CD4-positive, alpha-beta T cell treated with Interleukin-15 for 4 hours (primary cell): ENCODE results near the gene ERRFI1.
"Not testable (repeated sequence)": the region's sequence is repeated elsewhere in the genome, so short reads cannot be mapped to it uniquely, and the experiment has no call there.

ENCODE experiments used
- DNase-seq: peaks from one replicate; pipeline ENCODE4 v3.0.0-alpha.2; 2020; ENCODE audit warnings: low spot score

The ERRFI1 gene

GRCh38 chr1:8026153-8026975, at the start of gene ERRFI1:
ERRFI1 (minus strand) TSS chr1:8026309; CDS start chr1:8015619, 10,690 bp downstream.
- peak; percentile 92 for DNase-seq

- DNase-seq = no peak
Measured at GRCh38 chr1:8075511-8076051, 49.5 kb upstream of the ERRFI1 start.

DNA sequence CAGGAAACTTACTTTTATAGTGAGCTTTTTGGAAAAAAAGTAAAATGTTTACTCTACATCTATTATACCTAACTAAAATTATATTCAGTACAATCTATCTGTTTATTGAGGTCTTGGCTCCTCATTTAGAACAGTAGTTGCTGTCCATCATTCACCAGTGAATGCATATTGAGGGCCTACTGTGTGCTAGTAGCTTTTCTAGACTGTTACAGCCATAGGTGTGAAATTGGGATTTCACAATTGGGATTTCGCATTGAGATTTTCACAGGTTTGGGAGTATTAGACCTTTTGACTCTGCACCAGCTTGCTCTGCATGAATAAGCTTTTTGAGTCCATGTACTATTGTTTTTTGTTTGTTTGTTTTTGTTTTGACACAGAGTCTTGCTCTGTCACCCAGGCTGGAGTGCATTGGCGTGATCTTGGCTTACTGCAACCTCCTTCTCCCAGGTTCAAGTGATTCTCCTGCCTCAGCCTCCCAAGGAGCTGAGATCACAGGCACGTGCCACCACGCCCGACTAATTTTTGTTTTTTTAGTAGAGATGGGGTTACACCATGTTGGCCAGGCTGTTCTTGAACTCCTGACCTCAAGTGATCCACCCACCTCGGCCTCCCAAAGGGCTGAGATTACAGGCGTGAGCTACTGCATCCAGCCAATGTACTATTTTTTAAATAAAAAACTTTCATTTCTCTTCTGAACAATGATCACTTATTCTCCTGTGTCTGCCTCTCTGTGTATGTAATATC, 47.2 kb upstream of the ERRFI1 start:
- DNase-seq = no peak

GRCh38 chr1:8070381-8070811, 44.3 kb upstream of the ERRFI1 start:
- DNase-seq = no peak

GRCh38 chr1:8069614-8070320, 43.7 kb upstream of the ERRFI1 start:
- DNase-seq = not testable (repeated sequence)

GRCh38 chr1:8065369-8065768, 39.3 kb upstream of the ERRFI1 start:
- no peak for DNase-seq

- DNase-seq = no peak
Measured at GRCh38 chr1:8063298-8064036, 37.4 kb upstream of the ERRFI1 start.

- no peak for DNase-seq
Measured at GRCh38 chr1:8062861-8063260, 36.8 kb upstream of the ERRFI1 start.

DNA sequence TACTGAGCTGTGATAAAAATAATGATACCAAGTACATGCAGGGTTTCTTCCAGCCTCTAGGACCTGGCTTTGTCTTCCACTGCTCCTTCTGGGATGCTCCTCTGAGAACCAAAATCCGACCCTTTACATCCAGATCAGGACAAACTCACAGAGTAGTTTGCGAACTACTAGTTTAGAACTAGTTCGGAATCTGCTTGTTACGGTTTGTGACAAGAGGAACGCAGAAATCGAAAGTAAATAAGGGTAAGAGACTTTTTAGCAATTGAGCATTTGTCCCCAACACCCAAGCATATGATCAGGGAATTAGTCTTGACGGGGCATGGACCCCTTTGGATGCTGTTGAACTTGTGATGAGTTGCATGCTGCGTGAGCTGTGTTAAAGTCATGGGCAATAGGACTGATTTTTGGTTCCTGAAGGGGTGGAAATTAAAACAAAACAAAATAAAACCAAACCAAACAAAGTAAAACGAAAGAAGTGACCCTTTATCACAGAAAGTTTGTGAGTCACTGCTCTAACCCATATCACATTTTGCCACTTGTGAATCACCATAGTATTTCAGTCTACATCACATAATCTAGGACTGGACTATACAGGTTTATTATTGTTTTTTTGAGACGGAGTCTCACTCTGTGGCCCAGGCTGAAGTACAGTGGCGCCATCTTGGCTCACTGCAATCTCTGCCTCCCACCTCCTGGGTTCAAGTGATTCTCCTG, 35.7 kb upstream of the ERRFI1 start:
- DNase-seq = no peak

DNA sequence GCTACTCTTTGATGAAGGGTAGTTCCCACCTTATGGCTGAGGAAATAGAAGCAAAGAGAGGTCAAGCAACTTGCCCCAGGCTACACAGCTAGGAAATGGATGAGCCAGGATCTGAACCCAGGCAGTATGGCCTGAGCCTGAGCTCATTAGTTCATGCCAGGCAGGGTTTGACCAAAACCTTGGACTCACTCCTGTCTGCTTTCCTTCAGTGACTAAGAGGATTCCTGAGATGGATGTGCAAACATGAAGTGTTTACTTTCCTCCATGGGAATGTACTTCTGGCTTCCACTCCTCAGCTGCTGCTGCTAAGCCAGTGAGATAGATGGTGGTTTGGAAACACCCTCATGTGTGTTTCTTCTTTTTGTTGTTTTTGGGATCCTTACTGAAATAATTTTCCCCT, 35.1 kb upstream of the ERRFI1 start:
- no peak for DNase-seq

DNA sequence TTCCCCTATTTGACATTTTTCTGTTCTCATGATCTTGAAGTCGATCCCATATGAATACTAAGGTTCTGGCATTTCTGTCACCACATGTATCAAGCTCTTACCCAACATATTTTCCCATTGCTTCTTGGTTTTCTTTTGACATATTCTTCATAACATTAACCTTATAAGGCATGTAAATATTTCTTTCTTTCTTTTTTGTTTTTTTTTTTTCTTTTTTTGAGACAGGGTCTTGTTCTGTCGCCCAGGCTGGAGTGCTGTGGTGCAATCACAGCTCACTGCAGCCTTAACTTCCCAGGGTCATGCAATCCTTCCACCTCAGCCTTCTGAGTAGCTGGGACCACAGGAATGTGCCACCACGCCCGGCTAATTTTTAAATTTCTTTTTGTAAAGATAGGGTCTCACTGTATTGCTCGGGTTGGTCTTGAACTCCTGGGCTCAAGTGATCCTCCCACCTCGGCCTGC, 33.1 kb upstream of the ERRFI1 start:
- DNase-seq = no peak

DNA sequence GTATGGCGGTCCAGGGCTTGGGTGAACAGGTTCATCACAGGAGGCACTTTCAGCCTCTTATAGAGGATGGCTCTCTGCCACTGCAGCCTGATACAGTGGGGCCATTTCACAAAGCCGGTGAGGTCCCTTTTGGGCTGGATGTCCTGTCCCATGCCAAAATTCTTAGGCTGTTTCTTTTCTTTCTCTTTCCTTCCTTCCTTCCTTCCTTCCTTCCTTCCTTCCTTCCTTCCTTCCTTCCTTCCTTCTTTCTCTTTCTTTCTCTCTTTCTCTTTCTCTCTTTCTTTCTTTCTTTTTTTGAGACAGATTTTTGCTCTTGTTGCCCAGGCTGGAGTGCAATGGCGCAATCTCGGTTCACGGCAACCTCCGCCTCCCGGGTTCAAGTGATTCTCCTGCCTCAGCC, 31.7 kb upstream of the ERRFI1 start:
- DNase-seq = not testable (repeated sequence)

- DNase-seq = no peak
Measured at GRCh38 chr1:8055973-8056372, 29.9 kb upstream of the ERRFI1 start.

GRCh38 chr1:8053878-8054567, 27.9 kb upstream of the ERRFI1 start:
- no peak for DNase-seq

DNA sequence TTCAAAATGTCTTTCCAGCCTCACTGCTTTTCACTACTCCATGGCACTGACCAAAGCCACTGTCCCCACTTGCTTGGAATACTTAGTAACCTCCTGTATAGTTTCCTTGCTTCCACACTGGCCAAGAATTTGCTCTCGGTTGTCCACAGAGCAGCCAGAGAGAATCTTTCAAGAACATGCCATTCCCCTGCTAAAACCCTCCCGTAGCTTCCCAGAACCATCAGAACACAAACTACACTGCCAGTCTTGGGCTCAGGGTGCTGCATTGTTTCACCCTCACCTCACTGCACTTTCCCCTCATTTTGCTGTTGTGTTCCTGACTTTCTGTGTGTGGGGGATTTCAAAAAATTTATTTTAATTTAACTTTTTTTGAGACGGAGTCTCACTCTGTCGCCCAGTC, 25.5 kb upstream of the ERRFI1 start:
- DNase-seq = no peak

GRCh38 chr1:8049229-8049628, 23.1 kb upstream of the ERRFI1 start:
- not testable (repeated sequence) for DNase-seq

DNA sequence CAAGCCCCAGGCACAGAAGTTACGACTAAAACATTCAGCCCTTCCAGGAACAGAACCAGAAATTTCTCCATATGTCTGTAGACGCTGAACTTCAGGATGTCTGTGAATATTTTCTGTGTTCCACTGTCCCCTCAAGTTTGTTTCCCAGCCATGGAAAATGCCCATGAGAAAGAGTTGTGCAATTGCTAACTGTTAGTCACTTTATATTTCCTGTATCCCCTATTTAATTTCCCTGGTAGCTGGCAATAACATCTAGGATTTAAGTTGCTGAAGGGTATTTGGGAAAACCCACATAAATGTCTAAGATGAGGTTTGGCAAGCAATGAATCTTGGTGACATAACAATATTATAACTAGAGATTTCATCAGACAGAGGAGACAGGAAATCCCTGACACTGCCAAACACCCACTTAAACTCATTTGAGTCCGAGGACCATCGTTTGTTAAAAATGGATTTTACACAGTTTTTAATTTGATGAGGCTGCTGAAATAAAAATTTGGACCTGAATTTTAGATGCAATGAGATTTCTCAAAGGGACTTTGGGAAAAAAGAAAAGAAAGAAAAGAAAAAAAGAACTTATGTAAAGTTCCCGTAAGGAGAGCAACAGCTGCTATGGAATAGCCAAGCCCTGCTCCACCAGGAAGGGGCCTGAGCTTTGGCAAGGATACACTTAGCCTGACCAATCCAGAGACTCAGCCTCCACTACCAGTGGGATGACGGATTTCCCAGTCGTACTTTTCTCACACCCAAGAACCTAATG, 21.8 kb upstream of the ERRFI1 start:
- no peak for DNase-seq

- no peak for DNase-seq
Measured at GRCh38 chr1:8047112-8047511, 21.0 kb upstream of the ERRFI1 start.

DNA sequence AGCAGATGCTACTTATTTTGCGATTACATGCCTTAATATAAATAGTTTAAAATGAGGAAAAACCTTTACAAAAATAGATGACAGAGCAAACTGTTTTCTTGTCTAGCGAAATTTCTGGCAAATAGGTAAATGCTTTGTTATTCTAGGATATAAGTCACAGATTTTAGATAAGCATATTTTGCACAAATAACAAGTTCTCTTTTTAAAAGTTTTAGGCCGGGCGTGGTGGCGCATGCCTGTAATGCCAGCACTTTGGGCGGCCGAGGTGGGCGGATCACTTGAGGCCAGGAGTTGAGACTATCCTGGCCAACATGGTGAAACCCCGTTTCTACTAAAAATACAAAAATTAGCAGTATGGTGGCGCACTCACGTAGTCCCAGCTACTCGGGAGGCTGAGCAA, 20.3 kb upstream of the ERRFI1 start:
- no peak for DNase-seq

- DNase-seq = no peak
Measured at GRCh38 chr1:8043621-8044020, 17.5 kb upstream of the ERRFI1 start.
